DMS79 (cell line): Measurements from ENCODE around the gene UFM1.
"Not testable (repeated sequence)": the region's sequence is repeated elsewhere in the genome, so short reads cannot be mapped to it uniquely, and the experiment has no call there.

ENCODE experiments used
- DNase-seq: peaks from one replicate; lab custom pipeline; 2025; lab: John Stamatoyannopoulos, UW

Gene UFM1

DNA sequence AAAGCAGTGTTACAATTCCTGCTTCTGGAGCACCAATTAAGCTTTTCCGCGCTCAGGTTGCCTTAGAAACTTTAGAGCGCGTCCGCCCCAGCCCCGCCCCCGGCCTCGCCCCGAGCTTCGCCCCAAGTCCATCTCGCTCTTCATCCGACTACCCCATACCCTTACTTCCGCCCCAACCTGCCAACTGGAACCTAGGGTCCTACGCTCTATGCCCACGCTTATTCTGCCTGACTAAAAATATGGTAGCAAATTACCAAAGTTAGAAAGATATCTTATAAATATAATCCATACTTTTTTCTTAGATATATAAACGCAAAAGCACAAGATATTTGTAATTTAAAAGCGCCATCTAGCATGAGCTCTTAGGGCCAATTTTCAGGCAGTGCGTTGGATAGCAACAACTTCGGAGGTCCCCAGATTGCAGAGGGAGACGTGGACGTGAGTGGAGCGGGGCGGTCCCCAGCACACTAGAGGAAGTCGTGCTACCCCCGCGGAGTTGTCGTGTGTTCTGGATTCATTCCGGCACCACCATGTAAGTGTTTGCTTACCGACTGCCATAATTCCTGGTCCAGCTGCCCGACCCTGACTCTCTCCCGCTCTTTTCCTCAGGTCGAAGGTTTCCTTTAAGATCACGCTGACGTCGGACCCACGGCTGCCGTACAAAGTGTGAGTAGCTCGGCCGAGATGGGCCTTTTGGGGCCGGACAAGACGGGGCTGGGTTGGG, at the start of gene UFM1:
TSS of gene UFM1 (plus strand) at position 462 of the 724 bp plus-strand sequence. CDS start at position 531, 69 bp downstream.
- DNase-seq = peak; percentile 82

DNA sequence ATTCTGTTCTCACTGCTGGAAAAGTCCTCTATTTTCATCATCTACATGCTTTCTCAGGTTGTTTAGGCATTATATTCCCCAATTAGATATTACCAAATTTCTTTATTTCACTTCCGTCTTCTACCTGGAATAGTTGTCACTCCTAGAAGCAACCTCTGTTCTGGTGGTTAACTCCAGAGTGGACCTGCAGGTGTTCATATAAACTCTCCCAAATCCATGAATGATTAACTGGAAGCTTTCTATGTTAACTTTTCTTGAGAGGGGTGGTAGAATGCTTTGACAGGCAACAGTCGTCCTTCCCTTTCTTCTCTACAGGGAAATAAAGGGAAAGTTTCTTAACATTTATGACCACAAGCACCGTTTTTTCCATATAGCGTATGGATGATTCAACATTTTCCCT, 48.4 kb upstream of the UFM1 start:
- DNase-seq = no peak

GRCh38 chr13:38303816-38304320, 45.8 kb upstream of the UFM1 start:
- no peak for DNase-seq

DNA sequence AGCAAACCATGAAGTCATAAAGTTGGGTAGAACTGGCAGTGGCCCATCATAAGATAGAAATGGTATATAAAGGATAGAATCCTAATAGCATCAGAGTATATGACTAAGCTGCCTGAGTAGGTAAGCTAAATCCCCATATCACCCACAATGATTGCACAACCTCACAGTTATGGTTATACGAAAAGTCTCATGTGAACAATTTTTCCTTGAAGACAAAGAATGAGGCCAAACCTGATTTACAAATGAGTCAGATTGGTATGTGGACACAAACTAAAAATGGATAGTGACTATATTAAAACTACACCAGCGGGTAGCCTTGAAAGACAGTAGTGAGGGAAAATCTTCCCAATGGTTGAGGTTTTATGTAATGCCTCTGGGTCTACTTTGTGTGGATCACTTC, 40.9 kb upstream of the UFM1 start:
- no peak for DNase-seq

DNA sequence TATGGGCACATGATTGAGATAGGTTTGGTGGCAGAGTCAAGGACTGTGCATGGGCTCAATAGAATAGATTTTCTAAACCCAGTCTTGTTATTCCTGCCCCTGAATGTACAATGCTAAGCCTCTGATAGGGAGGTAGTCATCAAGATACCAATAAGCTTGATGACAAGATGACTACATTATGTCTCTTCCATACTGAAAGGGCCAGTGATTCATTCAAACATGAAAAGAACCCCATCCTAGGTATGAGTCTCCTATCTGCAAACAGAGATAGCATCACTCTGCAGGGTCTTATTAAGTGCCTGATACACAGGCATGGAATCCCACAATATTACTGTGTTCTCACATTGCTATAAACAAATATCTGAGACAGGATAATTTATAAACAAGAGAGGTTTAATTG, 40.3 kb upstream of the UFM1 start:
- DNase-seq = no peak

DNA sequence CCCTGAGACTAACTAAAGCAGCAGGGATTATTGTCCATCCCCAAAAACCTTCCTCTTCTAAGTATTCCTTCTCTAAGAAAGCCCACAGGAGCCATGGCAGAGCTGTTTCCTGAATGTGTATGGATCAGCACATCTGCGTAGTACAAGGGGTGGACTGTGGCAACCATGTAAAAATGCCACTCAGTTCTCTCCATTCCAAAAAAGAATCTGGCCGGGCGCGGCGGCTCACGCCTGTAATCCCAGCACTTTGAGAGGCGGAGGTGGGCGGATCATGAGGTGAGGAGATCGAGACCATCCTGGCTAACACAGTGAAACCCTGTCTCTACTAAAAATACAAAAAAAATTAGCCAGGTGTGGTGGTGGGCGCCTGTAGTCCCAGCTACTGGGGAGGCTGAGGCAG, 38.5 kb upstream of the UFM1 start:
- not testable (repeated sequence) for DNase-seq

DNA sequence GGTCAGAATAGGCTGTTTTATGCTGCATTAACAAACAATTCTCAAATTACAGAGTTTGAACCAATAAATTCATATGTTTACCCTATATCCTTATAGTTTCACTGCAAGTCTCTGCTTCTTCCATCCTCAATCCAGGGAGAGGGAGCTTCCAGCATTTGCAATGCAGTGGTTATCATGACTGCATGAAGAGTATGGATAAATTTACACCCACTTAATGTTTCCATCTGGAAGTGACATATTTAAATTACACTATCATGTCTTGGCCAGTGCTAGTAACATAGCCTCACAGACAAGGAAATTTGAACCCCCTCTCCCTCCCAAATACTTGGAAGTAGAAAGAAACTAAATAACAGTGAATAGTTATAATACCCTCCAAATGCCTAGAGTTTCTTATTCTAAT, 33.5 kb upstream of the UFM1 start:
- no peak for DNase-seq

DNA sequence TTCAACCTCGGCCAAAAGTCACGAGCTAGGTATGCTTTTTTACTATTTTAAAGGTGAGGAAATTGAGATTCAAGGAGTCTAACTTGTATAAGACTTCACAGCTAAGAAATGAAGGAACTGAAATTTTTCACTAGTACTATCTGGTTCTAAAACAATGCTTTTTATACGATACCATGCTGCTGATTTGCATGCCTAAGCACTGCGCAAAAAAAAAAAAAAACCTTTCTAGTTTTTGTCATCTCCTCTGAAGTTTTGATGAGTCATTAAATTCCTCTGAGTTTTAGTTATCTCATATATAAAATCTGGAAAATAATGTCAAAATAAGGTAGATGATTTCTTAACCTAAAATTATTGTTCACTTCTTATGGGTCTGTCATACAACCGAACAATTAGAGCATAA, 28.0 kb upstream of the UFM1 start:
- DNase-seq = no peak

GRCh38 chr13:38325426-38325825, 24.2 kb upstream of the UFM1 start:
- DNase-seq = no peak

DNA sequence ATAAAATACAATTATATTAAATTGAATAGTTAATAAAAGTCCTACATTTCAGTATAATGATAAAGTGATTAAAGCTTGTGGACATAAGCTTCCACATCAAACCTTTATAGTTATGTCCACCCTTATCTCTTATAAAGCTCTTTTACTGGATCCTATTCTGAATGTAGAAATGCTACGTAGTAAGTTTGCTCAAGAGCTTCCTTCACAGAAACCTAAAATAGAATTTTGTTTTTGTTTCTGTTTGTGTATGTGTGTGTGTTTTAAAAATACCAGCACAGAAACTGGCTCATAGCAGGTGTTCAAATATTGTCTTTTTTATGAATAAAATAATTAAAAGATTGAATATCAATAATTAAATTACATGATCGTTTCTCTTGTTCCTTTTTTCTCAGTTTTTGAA, 21.0 kb upstream of the UFM1 start:
- no peak for DNase-seq

DNA sequence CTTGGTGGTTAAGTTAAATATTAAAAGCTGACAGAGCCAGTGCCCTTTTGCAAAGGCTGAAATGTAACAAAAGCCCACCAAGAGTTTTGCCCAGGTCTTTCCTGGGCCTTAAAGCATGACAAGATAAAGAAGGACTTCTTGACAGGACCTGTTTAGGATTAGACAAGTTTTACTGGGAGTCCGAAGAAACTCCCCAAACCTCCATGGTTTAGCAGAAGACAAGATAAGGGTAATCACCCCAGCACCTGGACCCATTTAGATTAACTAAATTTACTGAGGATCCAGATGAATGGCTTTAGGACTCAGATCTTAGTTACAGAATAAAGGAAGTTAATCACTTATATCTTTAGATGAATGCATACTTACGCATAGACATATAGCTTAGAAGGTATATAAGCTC, 14.8 kb upstream of the UFM1 start:
- DNase-seq = no peak

- DNase-seq = no peak
Observed at GRCh38 chr13:38338089-38338488, 11.6 kb upstream of the UFM1 start.

DNA sequence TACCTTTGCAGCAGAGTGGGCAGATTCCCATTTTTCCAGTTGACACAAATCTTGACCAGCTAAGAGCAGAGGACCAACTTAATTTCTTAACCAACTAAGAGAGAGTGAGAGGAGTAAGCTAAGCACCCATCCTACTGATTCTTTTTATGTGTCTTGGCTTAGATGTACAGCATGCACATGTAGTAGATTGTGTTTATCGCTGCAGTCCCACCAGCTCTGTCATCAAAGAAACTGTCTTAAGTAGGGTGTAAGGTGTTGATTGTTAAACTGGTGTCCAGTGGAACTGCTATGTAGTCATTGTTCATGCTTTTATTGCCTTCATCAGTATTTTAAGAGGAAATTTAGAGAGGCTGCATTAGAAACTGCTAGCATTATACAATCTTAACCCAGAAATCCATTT, 9.0 kb upstream of the UFM1 start:
- DNase-seq = no peak

- DNase-seq = no peak
Observed at GRCh38 chr13:38341149-38341692, 8.4 kb upstream of the UFM1 start.

GRCh38 chr13:38346764-38347163, 2.9 kb upstream of the UFM1 start:
- DNase-seq = no peak

DNA sequence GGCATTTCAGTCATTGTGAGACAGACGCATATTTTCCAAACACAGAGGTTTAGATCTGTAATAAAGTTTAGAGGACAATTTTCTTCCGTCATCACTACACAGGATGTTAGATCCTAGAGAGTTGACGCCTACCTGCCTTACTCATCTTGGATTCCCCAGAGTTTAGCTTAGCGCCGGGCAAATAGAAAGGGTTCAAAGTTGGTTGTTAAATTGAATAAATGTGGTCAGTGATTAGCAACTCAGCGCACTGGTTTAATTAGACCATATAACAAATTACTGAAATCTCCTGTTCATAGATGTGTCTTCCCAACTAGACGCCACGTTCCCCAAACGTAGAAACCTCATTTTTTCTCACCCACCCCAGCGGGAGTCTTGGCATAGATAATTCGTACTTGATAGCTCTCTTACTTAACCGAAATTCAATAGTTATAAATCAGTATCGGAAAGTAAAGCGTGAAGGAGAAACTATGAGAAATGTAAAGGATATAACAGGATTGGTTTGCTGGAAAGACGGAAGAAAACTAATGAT, 726 bp upstream of the UFM1 start:
- DNase-seq = no peak

GRCh38 chr13:38350114-38350617, 515 bp downstream of the UFM1 start:
- peak; percentile 37 for DNase-seq

DNA sequence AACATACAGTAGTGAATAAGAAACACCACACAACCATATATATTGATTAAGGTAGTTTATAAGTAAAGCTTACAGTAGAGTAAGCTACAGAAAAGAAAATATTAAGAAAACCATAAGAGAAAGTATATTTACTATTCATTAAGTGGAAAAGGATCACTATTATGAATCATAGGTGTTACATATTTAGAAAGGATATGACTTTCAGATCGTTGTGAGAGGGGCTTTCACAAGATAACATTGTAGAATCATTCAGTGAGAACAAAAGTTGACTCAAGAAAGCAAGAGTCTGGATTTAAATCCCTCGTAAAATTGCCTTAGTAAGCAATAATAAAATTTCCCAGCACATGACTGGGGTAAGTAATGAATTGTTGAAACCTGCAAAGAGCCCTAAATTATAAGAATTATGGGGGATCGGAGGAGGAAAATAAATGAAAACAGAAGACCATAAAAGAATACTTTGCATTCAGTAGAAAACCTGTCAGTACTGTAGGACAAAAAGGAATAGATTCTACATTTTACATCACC, 6.0 kb downstream of the UFM1 start:
- DNase-seq = no peak

GRCh38 chr13:38358684-38359083, 9.0 kb downstream of the UFM1 start:
- no peak for DNase-seq

DNA sequence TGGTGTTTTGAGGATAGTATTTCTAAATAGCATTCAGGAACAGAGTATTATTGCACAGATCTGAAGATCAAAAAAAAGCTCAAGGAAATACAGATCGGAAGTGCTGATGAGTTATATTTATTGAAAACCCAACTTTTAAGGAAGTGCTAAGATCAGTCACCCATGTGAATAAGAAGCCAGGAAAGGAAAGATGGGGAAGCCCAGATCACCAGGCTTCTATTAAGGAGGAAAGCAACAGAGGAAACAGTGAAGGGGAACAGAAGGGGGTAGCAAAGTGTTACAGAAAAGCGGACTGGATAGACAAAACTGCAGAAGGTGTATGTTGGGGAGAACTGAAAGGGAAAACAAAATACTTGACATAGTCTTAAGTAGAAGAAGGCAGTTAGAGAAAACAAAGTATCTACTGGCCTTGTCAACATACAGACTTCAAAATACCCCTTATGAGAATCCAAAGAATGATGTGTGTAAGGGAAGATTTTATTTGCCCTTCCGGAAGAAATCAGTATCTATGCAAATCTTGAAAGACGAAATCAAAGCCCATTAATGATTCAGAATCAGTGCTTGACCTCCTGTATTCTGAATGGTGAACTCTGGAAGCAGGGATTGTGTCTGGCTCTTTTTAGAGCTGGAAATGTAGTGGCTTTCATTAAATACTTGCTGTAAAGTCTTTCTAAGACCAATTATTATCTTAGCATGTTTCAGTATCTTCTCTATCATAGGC, 12.1 kb downstream of the UFM1 start:
- DNase-seq = no peak

GRCh38 chr13:38363219-38363618, 13.6 kb downstream of the UFM1 start:
- DNase-seq = no peak

DNA sequence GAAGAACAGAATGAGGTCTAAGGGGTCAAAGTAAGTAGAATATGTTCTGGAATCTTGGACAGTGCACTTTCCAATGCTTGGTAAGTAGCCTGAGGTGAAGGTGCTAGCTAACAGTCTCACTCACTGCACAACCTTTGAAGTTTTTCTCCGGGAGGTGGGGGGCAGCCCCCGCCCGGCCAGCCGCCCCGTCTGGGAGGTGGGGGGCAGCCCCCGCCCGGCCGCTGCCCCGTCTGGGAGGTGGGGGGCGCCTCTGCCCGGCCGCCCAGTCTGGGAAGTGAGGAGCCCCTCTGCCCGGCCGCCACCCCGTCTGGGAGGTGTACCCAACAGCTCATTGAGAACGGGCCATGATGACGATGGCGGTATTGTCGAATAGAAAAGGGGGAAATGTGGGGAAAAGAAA, 14.1 kb downstream of the UFM1 start:
- DNase-seq = not testable (repeated sequence)

DNA sequence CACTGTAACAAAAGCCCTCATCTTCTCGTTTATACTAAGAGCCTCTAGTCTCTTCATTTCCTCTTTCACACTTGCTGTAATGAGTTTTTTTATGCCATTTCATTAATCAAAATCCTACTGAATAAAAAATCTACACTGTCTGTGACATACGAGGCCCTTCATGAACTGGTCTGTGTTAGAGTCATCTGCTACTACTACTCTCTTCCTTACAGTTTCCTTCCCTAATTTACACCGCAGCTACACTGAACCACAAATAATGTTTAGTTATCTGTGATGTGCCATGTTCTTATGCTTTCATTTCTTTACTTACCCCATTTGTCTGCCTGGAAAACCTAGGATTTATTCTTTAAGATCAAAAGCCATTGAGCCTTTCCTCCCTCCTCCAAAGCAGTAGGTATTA, 16.0 kb downstream of the UFM1 start:
- DNase-seq = no peak
